ENCODE data around the gene CLDN6.

Gene CLDN6

DNA sequence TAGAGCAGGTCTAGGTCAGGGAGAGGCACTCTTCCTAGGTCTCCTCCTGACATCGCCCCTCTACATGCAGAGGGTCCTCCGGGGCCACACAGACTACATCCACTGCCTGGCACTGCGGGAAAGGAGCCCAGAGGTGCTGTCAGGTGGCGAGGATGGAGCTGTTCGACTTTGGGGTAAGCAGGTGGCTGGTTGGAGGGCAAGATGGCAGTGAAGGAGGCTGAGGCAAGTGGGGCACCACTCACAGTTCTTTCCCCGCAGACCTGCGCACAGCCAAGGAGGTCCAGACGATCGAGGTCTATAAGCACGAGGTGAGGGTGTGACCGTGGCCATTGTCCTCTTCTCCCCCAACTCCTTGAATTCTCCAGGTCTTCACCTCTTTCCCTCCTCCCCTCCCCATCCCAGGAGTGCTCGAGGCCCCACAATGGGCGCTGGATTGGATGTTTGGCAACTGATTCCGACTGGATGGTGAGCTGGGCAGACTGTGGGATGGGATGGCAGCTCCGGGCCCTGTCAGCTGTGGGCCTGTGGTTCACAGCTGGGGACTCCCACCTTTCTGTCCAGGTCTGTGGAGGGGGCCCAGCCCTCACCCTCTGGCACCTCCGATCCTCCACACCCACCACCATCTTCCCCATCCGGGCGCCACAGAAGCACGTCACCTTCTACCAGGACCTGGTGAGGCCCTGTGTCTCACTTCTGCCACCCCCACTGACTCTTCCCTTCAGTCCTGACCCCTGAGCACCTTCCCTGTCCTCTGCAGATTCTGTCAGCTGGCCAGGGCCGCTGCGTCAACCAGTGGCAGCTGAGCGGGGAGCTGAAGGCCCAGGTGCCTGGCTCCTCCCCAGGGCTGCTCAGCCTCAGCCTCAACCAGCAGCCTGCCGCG is 8.9 kb upstream of the CLDN6 start:
- DNase-seq = no peak

DNA sequence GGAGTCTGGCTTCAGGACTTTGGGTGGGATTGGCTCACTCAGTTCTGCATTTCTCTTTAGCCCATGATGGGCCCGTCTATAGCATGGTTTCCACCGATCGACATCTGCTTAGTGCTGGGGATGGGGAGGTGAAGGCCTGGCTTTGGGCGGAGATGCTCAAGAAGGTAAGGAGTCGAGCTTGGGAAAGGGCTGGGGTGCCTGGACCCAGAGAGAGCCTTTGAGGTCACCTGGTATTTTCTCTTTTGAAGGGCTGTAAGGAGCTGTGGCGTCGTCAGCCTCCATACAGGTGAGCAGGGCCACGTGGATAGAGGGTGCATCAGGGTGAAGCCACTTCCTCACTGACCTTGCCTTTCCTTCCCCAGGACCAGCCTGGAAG is 8.0 kb upstream of the CLDN6 start:
- DNase-seq = no peak

- no peak for DNase-seq
Observed at GRCh38 chr16:3025032-3026002, 7.3 kb upstream of the CLDN6 start.

DNA sequence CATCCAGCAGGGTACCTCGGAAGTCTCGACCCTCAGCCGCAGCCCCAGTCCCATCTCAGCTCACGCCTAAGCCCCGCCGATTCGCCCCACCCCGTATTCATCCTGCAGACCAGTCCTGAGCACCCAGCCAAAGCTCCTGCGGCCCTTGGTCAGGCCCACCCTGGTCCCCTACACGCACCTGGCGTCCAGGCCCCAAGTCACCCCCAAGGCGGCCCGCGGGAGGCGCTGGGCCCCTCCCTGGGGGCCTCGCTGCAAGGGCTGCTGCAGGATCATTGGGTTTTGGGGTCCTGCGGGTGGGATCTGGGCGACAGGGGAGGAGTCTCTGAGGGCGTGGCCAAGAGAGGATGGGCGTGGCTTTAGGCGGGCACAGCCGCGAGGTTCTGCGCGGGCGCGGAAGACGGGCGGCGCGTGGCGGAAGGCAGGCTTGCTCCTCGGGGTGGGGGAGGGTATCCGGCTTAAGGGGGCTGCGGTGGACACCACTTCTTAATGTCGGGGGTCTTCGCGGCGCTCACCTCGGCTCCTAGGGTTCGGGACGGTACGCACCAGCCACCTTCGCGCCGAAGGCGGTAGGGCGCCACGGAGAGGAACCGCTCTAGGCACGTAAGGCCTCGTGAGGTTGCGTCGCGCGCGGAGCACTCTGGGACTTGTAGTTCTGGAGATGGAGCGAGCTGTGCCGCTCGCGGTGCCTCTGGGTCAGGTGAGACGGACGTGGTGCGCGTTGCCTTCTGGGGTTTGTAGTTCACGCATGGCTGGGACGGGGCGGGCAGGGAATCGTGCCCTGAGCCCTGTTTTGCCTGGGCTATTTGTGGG is 5.9 kb upstream of the CLDN6 start, which contains the start of the genes HCFC1R1 and THOC6:
Gene HCFC1R1, minus strand, starts transcription at position 274 of the 810 bp plus-strand sequence. Its CDS starts 1 bp downstream, at position 273.
Gene THOC6, plus strand, starts transcription at position 367 of the 810 bp plus-strand sequence. Its CDS starts 292 bp downstream, at position 659.
- peak; percentile 93 for DNase-seq

GRCh38 chr16:3023415-3023668 is 5.4 kb upstream of the CLDN6 start:
- DNase-seq = peak; percentile 32

DNA sequence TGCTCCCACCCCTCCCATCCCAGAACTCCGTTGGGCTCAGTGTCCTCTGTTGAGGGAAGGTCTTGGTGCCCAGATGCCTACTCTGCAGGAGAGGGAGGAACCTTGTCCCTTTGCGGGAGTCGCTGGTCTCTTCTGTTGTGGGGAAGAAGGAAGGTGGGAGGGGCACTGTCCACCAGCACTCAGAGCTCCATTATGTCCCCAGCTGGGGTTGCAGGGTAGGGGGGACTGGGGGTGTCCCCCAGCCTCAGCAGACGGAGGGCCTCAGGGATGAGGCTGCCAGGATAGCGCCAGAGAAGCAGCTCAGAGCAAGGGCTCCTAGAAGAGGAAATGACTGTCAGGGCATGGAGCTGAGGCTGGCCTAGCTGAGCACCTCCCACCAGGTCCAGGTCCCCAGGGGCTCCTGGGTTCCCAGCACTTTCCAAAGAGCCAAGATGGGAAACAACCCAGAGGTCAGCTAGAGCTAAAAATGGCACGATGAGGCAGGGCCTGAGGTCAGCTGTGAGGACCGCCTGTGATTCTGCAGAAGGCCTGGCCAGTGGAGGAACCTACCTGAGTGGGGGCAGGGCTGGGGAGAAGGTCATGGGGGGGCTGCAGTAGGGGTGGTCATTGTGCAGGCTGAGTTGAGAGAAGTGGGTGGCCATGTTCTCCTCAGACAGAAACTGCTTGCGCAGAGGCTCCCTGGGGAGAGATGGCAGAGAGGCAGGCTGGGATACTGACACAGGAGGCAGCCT is 4.9 kb upstream of the CLDN6 start:
- no peak for DNase-seq

DNA sequence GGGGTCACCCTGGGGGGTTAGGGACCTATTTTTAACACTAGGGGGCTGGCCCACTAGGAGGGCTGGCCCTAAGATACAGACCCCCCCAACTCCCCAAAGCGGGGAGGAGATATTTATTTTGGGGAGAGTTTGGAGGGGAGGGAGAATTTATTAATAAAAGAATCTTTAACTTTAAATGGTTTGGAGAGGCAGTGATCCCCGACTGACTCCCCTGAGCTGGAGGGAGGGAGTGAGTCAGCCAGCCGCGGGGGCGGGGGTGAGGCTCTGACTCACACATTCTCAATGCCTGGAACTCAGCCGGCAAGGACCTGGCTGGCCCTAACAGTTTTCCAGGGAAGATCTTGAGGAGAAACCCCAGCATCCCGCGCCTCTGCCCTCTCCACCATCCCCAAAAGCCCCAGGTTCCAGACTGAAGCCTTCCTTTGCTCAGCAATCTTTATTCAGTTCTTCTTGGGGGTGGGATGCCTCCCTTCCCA is 4.3 kb upstream of the CLDN6 start:
- DNase-seq = no peak

- no peak for DNase-seq
Observed at GRCh38 chr16:3021449-3022207, 3.6 kb upstream of the CLDN6 start.

DNA sequence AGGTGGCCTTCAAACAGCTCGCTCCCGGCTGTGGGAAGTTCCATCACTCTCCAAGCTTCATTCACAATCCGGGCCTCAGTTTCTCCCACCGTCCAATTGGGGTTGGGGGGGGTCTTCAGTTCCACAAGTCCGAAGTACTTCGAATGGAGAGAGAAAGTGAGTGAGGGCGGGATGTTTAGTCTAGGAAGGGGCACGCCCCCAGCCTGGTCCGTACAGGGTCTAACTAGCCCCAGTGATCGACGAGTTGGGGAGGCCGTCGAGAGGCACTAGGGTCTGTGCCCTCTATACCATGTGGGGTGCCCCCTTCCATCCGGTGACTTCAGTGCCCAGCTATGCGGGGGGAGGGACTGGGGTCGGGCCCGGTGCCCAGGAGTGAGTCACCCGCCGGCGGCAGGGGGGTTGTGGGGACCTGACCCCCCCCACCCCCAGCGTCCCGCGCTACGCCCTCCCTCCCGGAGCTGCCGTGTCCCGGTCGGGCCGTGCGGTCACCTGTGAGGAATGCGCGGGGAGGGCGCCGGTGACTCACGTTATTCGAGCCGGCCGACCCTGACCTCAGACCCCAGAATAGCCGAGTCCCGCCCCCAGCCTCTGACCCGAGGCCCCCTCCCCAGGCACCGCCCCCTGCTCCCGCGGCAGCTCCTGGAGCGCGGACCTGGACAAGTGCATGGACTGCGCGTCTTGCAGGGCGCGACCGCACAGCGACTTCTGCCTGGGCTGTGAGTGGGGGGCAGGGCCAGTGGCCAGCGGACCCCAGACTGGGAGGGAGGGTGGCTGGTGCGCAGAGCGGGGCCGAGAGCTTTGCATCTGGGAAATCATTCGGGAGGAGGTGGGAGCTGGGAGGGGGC is 2.8 kb upstream of the CLDN6 start:
- no peak for DNase-seq

DNA sequence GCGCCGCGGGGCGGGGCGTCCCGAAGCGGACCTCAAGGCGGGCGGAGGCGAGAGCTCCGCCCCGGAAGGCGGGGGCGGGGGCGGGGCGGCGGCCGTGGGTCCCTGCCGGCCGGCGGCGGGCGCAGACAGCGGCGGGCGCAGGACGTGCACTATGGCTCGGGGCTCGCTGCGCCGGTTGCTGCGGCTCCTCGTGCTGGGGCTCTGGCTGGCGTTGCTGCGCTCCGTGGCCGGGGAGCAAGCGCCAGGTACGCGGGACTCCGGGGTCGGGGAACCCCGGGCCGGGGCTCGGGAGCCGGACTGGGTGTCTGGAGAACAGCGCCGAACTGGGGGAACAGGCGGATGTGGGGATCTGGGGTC is 2.2 kb upstream of the CLDN6 start, which contains the start of gene TNFRSF12A:
Gene TNFRSF12A, plus strand, starts transcription at position 122 of the 357 bp plus-strand sequence. Its CDS starts 30 bp downstream, at position 152.
- DNase-seq = peak; percentile 43

DNA sequence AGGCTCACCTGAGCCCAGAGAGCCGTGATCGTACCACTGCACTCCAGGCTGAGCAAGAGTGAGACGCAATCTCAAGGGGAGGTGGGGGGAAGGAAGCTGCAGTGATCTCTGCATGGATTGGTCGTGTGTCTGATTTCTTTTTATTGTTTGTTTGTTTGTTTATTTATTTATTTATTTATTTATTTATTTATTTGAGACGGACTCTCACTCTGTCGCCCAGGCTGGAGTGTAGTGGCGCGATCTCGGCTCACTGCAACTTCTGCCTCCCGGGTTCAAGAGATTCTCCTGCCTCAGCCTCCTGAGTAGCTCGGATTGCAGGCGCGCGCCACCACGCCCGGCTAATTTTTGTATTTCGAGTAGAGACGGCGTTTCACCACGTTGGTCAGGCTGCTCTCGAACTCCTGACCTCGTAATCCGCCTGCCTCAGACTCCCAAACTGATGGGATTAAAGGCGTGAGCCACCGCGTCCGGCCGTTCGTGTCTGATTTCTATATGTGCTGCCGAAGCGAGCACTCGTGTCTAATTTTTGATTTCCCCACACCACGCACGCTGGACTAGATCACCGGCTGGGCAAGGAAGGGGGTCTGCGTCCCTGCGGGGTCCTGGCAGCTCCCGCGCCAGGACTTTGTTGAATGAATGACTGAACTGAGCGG is 1.7 kb upstream of the CLDN6 start:
- no peak for DNase-seq

- no peak for DNase-seq
Observed at GRCh38 chr16:3017344-3017743, 639 bp downstream of the CLDN6 start.

DNA sequence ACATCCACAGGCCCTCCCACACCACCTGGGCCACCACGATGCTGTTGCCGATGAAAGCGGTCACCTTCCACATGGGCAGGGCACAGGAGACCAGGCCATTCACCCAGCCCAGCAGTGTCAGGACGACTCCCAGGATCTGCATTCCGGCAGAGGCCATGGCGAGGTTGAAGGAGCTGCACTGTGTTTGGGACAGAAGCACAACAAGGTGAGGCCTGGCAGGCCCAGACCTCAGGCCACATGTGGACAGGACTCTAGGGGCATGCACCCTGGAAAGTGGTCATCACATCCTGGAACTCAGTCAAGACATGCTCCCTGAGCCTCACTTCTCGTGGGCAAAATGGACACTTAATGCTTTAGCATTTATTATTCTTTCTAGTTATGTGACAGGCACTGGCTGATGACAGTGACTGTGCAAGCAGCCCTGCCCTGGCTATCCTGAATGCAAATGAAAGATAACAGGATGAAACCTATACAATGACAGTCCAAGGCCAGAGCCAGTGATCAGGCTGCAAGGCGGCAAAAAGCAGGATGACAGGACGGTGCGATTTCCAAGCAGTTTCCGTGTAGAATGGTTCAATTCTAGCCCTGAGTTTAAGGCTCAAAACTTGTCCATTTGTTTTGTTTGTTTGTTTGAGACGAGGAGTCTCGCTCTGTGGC is 2.0 kb downstream of the CLDN6 start:
- DNase-seq = no peak

DNA sequence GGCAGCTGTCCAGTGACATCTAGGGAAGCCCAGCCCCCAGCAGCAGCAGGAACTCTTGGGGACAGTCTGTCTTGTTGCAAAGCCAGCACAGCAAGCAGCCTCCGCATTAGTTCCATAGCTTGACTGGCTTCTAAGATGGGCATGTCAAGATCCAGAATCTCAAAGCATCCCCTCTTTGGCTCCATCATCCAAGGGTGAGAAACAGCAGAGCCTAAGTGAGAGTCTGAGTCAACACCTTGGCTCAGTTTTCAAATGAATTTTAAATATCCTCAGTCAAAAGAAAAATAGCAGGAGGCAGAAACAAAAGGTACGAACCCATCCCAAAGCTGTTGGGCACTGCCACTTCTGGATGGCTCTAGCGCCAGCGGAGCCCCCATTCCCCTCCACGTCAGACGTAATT is 3.0 kb downstream of the CLDN6 start:
- DNase-seq = no peak

- no peak for DNase-seq
Observed at GRCh38 chr16:3013998-3014690, 3.8 kb downstream of the CLDN6 start.

- no peak for DNase-seq
Observed at GRCh38 chr16:3013491-3013951, 4.5 kb downstream of the CLDN6 start.

DNA sequence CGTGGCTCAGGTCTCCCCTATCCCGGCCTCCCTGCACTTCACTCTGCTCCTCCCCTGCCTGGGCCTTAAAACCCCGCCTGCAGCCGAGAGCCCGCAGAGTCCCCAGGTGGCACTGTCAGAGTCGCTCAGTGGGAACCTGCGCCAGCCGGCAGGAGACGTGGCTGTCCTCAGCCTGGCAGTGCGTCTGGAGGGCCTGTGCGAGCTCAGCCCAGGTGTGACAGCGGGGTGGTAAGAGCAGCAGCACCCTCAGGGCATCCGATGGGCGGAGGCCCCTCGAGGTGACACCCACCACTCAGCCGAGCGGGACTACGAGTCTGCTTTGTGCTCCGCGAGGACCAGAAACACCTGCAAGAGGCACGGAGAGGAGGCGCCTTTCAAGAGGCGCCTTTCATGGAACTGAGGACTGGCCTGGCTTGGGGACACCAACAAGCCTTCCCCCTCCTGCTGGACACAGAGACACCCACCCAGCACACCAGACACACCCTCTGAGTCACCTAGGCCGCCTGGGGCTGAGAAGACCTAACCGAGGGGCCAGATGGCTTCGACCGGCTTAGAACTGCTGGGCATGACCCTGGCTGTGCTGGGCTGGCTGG is 5.1 kb downstream of the CLDN6 start, which contains the start of gene CLDN9:
Gene CLDN9, plus strand, starts transcription at position 96 of the 593 bp plus-strand sequence. Its CDS starts 440 bp downstream, at position 536.
- peak; percentile 89 for DNase-seq

GRCh38 chr16:3012246-3012645 is 5.7 kb downstream of the CLDN6 start:
- peak; percentile 93 for DNase-seq
